OCI-LY3 (cell line): ENCODE measurements around the gene RAN.
"Not testable (repeated sequence)": the region's sequence is repeated elsewhere in the genome, so short reads cannot be mapped to it uniquely, and the experiment has no call there.

ENCODE experiments used
- H2AFZ ChIP-seq: fragments of 200-600, 300-600 bp; shearing (Covaris generic); 2 replicates; pipeline ENCODE4 v1.6.0; 2014; ENCODE audit warnings: antibody characterized with exemption, low read depth, low read length
- H3K27ac ChIP-seq: fragments of 200-600, 300-600 bp; sonication (generic); 2 replicates; pipeline ENCODE4 v1.5.1; 2014; ENCODE audit warnings: mild to moderate bottlenecking, low read length, moderate library complexity, mixed read lengths
- H3K27me3 ChIP-seq: fragments of 200-600, 300-600 bp; sonication (generic); 2 replicates; pipeline ENCODE4 v1.6.1; 2014; ENCODE audit warnings: low read depth, low read length, mixed read lengths
- H3K36me3 ChIP-seq: fragments of 200-600, 300-600 bp; sonication (generic); replicated peaks from 2 replicates; pipeline ENCODE3; 2014; ENCODE audit warnings: low read depth, low read length, mixed read lengths
- H3K4me1 ChIP-seq: fragments of 300-600, 200-600 bp; sonication (generic); 2 replicates; pipeline ENCODE4 v1.6.1; 2014; ENCODE audit warnings: low read length, mixed read lengths
- H3K4me2 ChIP-seq: fragments of 200-600, 300-600 bp; sonication (generic); 2 replicates; pipeline ENCODE4 v1.6.1; 2014; ENCODE audit warnings: low read length, mixed read lengths
- H3K4me3 ChIP-seq: fragments of 300-600, 200-600 bp; sonication (generic); 2 replicates; pipeline ENCODE4 v1.5.1; 2014; ENCODE audit warnings: antibody characterized with exemption, mild to moderate bottlenecking, low read length, moderate library complexity
- H3K79me2 ChIP-seq: fragments of 300-600, 200-600 bp; shearing (Covaris generic); 2 replicates; pipeline ENCODE4 v1.6.1; 2014; ENCODE audit warnings: mild to moderate bottlenecking, low read length, mixed read lengths
- H3K9ac ChIP-seq: fragments of 300-600, 200-600 bp; shearing (Covaris generic); 2 replicates; pipeline ENCODE4 v1.6.0; 2014; ENCODE audit warnings: mild to moderate bottlenecking, low read length, moderate library complexity
- H3K9me3 ChIP-seq: fragments of 200-600, 300-600 bp; shearing (Covaris generic); 2 replicates; pipeline ENCODE4 v1.6.1; 2014; ENCODE audit warnings: low read length, mixed read lengths; ENCODE audit not compliant: insufficient read depth
- H4K20me1 ChIP-seq: fragments of 200-600, 300-600 bp; sonication (generic); 2 replicates; pipeline ENCODE4 v1.6.1; 2016; ENCODE audit warnings: low read length, mixed read lengths; ENCODE audit not compliant: insufficient read depth
- CTCF ChIP-seq: fragments of 200-600, 300-600 bp; sonication (generic); IDR thresholded peaks from 2 replicates; pipeline ENCODE4 v1.5.1; 2014; ENCODE audit warnings: antibody characterized with exemption, low read length, low read depth
- EZH2phosphoT487 ChIP-seq: fragments of 200-600 bp; shearing (Covaris generic); IDR thresholded peaks from 2 replicates; pipeline ENCODE4 v1.6.1; 2018; ENCODE audit warnings: antibody characterized with exemption, mixed run types, low read depth

The RAN gene

DNA sequence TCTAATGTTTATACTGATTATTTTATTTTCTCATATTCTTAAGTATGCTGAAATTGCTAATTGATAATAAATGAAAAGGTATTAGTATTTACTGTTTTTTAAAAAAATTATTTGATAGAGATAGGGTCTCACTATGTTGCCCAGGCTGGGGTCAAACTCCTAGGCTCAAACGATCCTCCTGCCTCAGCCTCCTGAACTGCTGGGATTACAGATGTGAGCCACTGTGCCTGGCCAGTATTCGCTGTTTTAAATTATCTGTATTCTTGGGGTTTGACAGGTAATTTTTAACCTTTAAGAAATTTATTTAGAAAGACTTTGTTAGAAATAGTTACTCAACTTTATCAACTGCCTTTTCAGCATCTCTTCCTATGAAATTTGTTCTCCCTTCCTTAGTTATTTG, 32.2 kb downstream of the RAN start:
- Histone ChIP-seq H3K27ac (no peak overlapping the region), H3K79me2 (no peaks in the 10 kb centered on the region), H4K20me1 (no peaks in the 10 kb centered on the region), H3K4me2 (no peak overlapping the region), H3K9me3 (no peaks in the 10 kb centered on the region), H3K27me3 (no peaks in the 10 kb centered on the region), H2AFZ (no peak overlapping the region), H3K36me3 (no peaks in the 10 kb centered on the region), H3K4me3 (no peak overlapping the region), H3K9ac (no peak overlapping the region), H3K4me1 (no peaks in the 10 kb centered on the region)
- no peak for TF ChIP-seq CTCF
- TF ChIP-seq EZH2phosphoT487, result no peak

GRCh38 chr12:130904936-130905455, 33.1 kb downstream of the RAN start:
- not testable (repeated sequence) for H3K79me2 ChIP-seq, H3K9ac ChIP-seq, H3K4me1 ChIP-seq, H2AFZ ChIP-seq, H4K20me1 ChIP-seq, H3K36me3 ChIP-seq, H3K4me3 ChIP-seq, H3K9me3 ChIP-seq, H3K27ac ChIP-seq, H3K27me3 ChIP-seq, H3K4me2 ChIP-seq

DNA sequence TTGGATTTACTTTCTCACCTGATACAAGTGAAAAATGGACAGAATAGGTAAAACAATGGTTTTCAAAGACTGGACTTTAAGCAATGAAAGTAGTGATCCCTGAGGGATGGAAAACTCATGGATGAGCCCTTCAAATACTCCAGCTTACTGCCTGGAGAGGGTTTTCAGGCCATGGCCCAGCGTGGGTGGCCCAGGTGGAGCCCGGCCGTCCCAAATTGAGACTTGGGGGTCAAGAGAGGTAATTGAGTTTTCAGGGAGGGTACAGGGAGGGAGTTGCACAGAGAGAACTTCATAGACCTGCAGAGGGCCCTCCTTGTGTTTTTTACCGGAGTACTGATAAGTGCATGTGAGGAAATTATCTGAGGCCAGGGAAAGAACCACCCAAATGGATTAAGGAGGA, 37.2 kb downstream of the RAN start:
- Histone ChIP-seq H3K27me3 (no peaks in the 10 kb centered on the region), H3K79me2 (no peaks in the 10 kb centered on the region), H4K20me1 (no peaks in the 10 kb centered on the region), H3K36me3 (no peaks in the 10 kb centered on the region), H2AFZ (no peak overlapping the region), H3K4me2 (no peak overlapping the region), H3K4me3 (no peak overlapping the region), H3K27ac (no peak overlapping the region), H3K9ac (no peak overlapping the region), H3K9me3 (peaks cover 4% of the 10 kb centered on the region), H3K4me1 (no peaks in the 10 kb centered on the region)
- TF ChIP-seq EZH2phosphoT487, result no peak
- no peak for TF ChIP-seq CTCF

DNA sequence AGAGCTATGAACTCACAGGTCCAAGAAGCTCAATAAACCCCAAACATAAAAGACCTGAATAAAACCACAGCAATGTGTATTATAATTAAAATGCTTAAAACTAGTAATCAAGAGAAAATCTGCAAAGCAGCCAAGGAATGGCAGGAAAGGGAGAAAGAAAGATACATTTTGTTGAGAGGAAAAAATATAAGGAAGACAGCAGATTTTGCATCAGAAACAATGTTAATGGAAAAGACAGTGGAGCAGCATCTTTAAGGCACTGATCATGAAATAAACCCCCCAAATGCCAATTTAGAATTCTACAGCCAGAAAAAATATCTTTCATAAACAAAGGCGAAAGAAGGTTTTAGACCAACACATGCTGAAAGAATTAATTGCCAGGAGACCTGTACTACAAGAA, 39.3 kb downstream of the RAN start:
- Histone ChIP-seq H3K9ac (no peak overlapping the region), H3K36me3 (no peaks in the 10 kb centered on the region), H2AFZ (no peak overlapping the region), H3K9me3 (peaks cover 4% of the 10 kb centered on the region), H3K79me2 (no peaks in the 10 kb centered on the region), H3K4me3 (no peak overlapping the region), H3K4me2 (no peak overlapping the region), H3K27ac (no peak overlapping the region), H3K27me3 (no peaks in the 10 kb centered on the region), H3K4me1 (no peaks in the 10 kb centered on the region), H4K20me1 (no peaks in the 10 kb centered on the region)
- no peak for TF ChIP-seq EZH2phosphoT487
- no peak for TF ChIP-seq CTCF

DNA sequence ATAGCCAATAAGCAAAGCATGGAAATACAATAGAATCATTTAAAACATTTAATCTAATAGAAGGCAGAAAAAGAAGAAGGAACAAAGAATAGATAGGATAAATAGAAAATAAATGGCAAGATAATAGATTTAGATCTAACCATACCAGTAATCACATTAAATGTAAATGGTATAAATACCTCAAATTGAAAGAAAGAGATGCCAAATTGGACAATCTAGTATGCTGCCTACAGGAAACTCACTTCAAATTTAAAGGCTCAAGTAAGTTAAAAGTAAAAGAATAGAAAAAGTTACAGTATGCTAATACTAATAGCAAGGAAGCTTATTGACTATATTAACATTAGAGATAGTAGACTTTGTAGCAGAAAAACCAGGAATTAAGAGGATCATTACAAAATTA, 40.1 kb downstream of the RAN start:
- Histone ChIP-seq H2AFZ (no peak overlapping the region), H3K9me3 (peaks cover 4% of the 10 kb centered on the region), H3K27ac (no peak overlapping the region), H3K27me3 (no peaks in the 10 kb centered on the region), H4K20me1 (no peaks in the 10 kb centered on the region), H3K9ac (no peak overlapping the region), H3K79me2 (no peaks in the 10 kb centered on the region), H3K4me3 (no peak overlapping the region), H3K4me2 (no peak overlapping the region), H3K36me3 (no peaks in the 10 kb centered on the region), H3K4me1 (no peaks in the 10 kb centered on the region)
- no peak for TF ChIP-seq CTCF
- no peak for TF ChIP-seq EZH2phosphoT487
